Umbilical cord (tissue), 2 donors: ENCODE data around the gene PNPLA2. TPM values are rescaled to one million over a fixed set of nuclear protein-coding genes. Genes with fewer than 3 reads are reported as not detected.
A peak's percentile ranks its signal among the peaks of the same experiment; 100 is the strongest.

ENCODE experiments used
- DNase-seq: peaks from one replicate; pipeline ENCODE4 v3.0.0-alpha.2; 2015; ENCODE audit warnings: low spot score
- total RNA-seq: library from RNA; depleted of rRNA; stranded (reverse); fragments of >200 nt; gene quantifications from one replicate; pipeline ENCODE4 v1.2.3, GENCODE V29; 2014; ENCODE audit warnings: low replicate concordance; ENCODE audit not compliant: insufficient read depth

The PNPLA2 gene
- total RNA-seq, 1 donor from 2014 or later: 6.7 TPM

DNA sequence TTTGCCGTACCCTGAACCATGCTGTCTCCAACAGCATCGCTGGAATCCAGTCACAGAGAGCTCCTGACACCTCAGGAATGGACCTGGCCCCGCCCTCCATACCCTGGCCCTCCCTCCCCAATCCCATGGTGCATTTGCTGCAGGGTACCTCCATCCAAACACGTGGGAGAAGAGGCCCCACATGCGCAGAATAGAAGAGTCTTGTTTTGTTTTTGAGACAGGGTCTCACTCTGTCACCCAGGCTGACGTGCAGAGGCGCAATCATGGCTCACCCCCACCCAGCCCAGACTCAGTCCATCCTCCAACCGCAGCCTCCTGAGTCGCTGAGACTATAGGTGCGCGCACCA, 2.3 kb upstream of the PNPLA2 start:
- DNase-seq: no peak

DNA sequence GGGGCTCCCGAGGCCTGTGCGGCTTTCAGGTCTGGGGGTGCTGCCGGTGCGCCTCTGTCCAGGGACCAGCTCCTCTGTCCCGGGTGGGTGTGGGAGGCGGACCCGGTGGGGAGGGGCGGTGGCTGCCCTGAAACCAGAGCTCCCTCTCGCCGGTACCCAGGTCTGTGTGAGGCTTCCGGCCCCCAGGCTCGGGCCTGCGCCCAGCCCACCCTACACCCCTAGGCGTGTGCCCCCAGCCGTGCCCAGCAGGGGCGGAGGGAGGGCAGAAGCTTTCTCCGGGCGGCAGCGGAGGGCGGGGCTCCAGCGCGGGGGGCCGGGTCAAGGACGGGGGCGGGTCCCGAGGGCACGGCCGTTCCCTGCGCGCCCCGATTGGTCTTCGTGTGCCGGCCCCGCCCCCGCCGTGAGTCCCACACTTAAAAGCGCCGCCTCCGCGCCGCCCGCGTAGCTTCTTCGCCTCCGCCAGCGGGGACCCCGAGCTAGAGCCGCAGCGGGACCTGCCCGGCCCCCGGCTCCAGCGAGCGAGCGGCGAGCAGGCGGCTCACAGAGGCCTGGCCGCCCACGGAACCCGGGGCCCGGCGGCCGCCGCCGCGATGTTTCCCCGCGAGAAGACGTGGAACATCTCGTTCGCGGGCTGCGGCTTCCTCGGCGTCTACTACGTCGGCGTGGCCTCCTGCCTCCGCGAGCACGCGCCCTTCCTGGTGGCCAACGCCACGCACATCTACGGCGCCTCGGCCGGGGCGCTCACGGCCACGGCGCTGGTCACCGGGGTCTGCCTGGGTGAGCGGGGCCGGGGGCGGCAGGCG, 616 bp downstream of the PNPLA2 start:
- DNase-seq: peak; percentile 92

DNA sequence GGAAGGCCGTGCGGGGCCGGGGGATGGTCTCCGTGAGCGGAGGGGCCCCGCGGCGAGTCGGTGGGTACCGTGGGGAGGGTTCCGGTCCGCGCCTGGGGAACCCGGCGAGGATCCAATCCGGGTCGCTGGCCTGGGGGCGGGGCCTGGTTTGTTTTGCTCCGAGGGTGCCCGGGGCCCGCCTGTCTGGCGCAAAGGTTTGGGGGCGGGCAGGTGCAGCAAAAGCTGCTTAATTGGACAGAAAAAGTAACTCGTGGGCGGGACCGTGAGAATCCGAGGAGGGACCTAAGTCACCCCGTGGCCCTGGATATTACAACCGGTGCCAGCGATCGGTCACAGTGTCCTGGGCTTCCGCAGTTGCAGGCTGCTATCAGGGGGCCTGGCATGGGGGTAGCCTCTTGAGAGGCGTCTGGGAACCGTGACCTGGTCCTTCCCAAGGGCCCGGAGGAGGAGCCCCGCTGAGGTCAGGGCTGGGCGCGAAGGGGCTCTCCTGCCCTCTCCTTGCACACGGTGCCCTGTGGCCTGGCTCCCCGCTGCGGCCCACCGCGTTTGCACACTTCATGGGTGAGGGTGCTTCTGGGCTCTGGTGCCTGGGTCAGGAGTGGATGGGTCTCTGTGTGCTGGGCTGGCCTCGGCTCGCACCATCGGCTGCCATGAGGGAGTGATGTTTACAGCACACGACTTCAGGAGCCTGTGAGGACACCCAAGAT, 1.4 kb downstream of the PNPLA2 start:
- peak; percentile 63 for DNase-seq

GRCh38 chr11:820655-821511, 2.2 kb downstream of the PNPLA2 start:
- no peak for DNase-seq

DNA sequence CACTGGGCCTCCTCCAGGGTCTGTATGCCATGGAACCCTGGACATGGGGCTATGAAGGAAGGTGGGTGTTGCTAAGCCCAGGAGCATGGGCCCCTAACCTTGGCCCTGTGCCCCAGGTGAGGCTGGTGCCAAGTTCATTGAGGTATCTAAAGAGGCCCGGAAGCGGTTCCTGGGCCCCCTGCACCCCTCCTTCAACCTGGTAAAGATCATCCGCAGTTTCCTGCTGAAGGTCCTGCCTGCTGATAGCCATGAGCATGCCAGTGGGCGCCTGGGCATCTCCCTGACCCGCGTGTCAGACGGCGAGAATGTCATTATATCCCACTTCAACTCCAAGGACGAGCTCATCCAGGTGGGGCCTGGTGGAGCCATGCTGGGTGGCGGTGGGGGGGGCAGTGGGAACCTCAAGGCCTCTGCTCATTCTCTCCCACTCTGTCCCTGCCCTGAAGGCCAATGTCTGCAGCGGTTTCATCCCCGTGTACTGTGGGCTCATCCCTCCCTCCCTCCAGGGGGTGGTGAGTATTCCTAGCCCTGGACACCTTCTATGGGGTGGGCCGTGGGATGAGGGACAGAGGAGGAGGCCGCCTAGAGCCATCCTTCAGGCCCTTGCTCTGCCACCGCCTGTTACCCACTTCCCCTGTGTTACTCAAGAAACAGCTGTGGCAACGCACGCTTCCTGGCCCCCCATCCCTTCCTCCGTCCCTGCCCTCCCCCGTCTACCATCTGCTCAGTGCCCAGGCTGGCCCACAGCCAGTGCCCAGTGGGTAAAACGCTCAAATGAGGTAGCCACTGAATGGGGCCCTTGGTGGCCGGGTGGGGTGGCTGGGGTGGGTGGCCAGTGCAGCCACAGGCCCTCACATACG, 3.0 kb downstream of the PNPLA2 start:
- DNase-seq: no peak

DNA sequence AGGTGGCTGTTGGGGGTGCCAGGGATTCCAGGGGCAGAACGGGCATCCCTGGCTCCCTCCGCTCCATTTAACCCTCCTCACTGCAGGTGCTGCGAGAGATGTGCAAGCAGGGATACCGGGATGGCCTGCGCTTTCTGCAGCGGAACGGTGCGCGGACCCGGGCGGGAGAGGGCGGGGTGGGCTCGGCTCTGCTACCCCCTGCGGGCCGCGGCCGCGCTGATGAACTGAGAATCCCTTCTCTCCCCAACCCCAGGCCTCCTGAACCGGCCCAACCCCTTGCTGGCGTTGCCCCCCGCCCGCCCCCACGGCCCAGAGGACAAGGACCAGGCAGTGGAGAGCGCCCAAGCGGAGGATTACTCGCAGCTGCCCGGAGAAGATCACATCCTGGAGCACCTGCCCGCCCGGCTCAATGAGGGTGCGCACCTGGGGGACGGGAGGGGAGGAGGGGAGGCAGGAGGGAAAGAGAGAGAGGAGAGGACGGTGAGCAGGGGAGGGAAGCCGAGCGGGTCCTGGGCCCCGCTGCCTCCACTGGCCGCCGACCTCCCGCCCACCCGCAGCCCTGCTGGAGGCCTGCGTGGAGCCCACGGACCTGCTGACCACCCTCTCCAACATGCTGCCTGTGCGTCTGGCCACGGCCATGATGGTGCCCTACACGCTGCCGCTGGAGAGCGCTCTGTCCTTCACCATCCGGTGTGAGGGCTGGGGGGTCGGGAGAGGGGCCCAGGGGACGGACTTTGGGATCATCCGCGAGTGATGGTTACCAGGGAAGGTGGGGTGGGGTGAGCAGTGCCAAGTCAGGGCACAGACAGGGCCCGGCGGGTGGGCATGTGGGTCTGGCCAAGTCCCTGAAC, 5.0 kb downstream of the PNPLA2 start:
- no peak for DNase-seq

DNA sequence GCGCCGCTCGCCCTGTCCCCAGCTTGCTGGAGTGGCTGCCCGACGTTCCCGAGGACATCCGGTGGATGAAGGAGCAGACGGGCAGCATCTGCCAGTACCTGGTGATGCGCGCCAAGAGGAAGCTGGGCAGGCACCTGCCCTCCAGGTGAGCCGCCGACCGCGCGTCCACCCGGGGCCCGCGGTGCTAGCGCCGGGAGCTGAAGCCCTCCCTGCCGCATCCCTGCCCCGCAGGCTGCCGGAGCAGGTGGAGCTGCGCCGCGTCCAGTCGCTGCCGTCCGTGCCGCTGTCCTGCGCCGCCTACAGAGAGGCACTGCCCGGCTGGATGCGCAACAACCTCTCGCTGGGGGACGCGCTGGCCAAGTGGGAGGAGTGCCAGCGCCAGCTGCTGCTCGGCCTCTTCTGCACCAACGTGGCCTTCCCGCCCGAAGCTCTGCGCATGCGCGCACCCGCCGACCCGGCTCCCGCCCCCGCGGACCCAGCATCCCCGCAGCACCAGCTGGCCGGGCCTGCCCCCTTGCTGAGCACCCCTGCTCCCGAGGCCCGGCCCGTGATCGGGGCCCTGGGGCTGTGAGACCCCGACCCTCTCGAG, 5.7 kb downstream of the PNPLA2 start:
- no peak for DNase-seq

DNA sequence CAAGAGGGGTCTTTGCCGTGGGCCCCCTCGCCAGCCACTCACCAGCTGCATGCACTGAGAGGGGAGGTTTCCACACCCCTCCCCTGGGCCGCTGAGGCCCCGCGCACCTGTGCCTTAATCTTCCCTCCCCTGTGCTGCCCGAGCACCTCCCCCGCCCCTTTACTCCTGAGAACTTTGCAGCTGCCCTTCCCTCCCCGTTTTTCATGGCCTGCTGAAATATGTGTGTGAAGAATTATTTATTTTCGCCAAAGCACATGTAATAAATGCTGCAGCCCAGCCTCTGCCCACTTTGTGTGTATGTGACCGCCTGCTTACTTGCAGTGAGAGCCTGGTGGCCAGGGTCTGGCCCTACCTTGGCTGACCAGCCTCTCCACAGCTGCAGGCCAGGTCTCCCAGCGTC, 6.2 kb downstream of the PNPLA2 start:
- no peak for DNase-seq

DNA sequence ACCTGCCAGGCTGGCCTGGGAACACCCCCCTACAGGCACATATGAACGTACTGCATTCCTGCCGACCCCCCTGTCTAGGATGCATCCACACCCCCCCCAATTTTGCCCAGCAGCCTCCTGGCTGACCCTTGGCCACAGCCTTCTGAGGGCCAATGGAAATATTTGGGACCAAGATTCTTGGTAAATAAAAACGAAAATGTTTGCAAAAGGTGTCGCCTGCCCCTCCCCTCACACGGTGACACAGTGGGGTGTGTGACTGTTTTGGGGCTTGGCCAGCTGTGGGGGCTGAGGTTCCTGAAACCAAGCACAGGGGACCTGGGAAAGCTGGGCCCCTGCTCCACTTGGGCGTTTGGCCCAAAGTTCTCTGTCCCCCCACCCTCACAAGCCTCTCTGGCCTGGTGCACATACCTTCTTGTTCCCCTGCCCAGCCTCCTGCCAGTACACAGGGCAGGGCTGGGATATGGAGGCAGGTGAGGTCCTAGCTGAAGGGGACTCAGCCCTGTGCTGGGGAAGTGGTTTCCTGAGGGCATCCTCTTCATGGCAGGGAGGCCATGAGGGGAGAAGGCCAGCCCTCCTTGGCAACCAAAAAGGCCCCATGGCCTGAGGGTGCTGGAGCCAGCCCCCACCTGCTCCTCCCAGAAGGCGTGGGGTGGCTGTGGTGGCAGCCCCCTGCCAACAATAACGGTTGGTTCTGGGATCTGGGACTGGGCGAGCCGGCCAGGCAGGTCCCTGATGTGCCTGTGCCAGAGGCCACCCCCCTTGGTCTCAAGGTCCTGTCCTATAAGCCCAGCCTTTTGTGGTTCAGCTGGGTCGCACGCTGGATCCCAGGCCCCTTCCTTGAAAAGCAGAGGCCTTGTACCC, 6.9 kb downstream of the PNPLA2 start:
- DNase-seq: no peak

- DNase-seq: no peak
These were observed 7.5 kb downstream of the PNPLA2 start for GRCh38 chr11:826227-826621.

DNA sequence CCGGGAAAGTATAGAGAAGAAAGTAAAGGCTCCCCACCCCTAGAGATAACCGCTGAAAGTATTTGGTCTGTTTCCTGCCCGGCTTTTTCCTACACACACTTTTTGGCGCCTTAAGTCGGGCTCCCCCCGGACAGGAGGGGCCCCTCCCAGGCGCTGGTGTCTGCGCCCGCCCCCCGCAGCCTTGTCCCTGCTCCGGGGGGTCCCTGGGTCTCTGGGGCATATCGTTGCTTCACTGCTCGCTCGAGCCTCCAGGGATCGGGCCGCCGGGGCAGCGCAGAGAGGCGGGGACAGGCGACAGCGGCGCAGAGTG, 8.1 kb downstream of the PNPLA2 start:
- no peak for DNase-seq

DNA sequence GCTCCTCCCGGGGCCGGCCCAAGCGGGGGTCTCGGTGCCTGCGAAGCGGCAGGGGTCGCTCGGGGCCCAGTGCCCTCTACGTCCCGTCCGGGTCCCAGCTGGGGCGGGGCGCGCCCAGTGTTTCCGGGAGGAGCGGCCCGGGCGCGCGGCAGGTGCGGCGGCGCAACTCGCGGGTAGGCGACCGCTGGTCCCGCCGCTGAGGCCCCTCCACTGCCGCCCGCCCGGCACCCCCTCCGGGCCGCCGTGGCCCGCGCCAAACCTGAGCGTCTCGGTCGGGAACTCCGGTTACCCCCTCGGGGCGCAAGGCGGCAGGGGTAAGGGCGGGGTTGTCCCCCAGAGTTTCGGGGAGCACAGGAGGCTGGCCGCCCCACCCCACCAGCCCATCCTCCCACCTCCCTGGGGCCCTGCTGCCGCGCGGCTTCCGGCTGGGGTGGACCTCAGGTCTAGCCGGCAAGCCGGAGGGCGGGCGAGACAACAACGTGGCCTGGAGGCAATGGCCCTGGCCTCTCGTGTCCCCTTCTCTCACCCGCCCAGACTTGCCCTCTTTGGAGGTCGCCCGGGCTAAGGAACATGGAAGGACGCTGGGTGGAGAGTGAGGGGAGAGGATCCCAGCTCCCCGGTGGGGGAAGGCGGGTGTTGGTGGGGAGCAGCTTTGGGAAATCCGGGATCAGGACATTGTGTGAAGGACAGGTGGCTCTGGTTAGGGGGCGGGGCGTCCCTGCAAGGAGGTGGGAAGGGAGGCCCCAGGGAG, 8.6 kb downstream of the PNPLA2 start:
- no peak for DNase-seq

DNA sequence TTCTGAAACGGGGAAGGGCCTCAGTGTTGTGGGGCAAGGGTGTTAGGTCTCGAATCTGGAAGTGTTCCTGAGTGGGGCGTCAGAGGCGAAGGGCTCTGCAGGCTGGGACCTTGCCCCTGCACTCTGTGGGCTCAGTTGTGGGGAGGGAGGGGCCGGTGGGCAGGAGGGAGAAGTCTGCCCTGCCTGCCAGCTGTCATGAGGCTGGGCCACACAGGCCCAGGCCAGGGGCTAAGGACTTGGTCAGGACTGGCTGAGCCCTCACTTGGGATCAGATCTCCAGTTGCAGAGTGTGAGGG, 9.1 kb downstream of the PNPLA2 start, which contains the start of gene CRACR2B:
TSS of gene CRACR2B (plus strand) at position 23 of the 296 bp plus-strand sequence. CDS start 689 bp downstream, outside the sequence.
- no peak for DNase-seq

DNA sequence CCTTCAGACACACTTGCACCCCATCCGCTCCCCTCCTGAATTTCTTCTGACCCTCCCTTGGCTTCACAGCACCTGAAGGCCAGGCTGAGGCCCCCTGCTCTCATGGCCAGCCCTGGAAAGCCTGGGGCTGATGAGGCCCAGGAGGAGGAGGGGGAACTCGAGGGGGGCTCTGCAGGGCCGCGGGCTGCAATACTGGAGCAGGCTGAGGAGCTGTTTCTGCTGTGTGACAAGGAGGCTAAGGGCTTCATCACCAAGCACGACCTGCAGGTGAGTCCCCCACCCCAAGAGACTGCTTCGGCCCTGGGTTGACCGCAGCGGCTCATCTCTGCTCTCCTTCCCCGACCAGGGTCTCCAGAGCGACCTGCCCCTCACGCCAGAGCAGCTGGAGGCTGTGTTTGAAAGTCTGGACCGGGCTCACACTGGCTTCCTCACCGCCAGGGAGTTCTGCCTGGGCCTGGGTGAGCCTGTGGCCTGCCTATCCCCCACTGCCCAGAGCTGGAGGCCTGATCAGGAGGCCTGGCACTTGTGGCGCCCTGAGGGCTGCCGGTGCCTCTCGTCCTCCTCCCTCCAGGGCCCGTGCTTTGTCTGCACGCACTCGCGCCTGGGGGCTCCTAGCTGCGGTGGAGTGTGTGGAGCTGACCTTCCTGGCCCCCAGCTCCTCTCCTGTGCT, 9.9 kb downstream of the PNPLA2 start:
- no peak for DNase-seq

- no peak for DNase-seq
These were observed 10.6 kb downstream of the PNPLA2 start for GRCh38 chr11:829176-829846.

GRCh38 chr11:829847-830294, 11.2 kb downstream of the PNPLA2 start:
- DNase-seq: no peak
